Measurements from ENCODE around the gene IL17REL. TPM values are rescaled to one million over a fixed set of nuclear protein-coding genes. Genes with fewer than 3 reads are reported as not detected.

The IL17REL gene
- polyA plus RNA-seq, 3 donors = not detected

DNA sequence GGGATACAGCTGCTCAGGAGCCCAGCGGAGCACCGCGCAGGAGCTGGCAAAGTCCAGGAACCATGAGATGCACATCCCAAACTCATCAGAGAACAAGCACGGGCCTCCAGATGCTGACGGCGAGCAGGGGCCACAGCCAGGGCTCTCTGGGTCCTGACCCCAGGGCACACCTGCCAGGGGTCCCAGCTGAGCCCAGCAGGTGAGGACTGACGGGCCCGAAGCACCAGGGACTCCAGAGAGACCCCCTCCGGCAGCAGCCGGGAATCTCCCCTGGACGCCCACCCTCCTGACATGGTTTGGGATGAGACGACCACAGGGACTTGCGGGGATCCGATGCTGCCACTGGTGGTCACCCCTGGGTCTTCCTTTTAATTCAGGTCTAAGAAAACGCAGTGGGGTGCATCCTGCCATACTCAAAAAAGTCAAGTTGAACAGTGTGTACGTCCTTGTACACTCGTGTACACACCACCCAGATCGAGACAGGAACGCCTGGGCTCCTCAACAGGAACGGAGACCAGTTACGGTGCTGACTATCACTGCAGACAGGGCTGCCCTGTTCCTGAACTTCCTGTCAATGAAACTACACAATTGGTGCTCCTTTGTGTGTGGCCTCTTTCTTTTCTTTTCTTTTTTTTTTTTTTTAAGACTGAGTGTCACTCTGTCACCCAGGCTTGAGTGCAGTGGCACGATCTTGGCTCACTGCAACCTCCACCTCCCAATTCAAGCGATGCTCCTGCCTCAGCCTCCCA lies 23.6 kb upstream of the IL17REL start:
- no peaks in the 10 kb centered on the region for H3K36me3 ChIP-seq (replicated peaks in 1 of 2; ENCODE audit: control insufficient read depth in 1 of 2, insufficient read depth in 2 of 2, low read length in 2 of 2)
- Mint-ChIP-seq H3K27me3 (ENCODE audit: low read depth in 3 of 3) (peaks cover 5 to 29% (median 6%) of the 10 kb centered on the region in 3 donors), H3K36me3 (no peaks in the 10 kb centered on the region), H3K9me3 (peaks cover 4 to 20% (median 15%) of the 10 kb centered on the region in 7 donors), H3K4me3 (no peak overlapping the region), H3K27ac (no peak overlapping the region), H3K4me1 (peaks cover 1% of the 10 kb centered on the region)
- intact Hi-C loops (cut with micrococcal nuclease) = no loop called here
- TF ChIP-seq, protein P1, sequence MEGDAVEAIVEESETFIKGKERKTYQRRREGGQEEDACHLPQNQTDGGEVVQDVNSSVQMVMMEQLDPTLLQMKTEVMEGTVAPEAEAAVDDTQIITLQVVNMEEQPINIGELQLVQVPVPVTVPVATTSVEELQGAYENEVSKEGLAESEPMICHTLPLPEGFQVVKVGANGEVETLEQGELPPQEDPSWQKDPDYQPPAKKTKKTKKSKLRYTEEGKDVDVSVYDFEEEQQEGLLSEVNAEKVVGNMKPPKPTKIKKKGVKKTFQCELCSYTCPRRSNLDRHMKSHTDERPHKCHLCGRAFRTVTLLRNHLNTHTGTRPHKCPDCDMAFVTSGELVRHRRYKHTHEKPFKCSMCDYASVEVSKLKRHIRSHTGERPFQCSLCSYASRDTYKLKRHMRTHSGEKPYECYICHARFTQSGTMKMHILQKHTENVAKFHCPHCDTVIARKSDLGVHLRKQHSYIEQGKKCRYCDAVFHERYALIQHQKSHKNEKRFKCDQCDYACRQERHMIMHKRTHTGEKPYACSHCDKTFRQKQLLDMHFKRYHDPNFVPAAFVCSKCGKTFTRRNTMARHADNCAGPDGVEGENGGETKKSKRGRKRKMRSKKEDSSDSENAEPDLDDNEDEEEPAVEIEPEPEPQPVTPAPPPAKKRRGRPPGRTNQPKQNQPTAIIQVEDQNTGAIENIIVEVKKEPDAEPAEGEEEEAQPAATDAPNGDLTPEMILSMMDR (IDR thresholded peaks at IDR 0.05) = no peak
- H3K4me1 ChIP-seq (ENCODE audit: control insufficient read depth in 1 of 2, insufficient read depth in 2 of 2, low read length in 2 of 2) = no peaks in the 10 kb centered on the region
- no peak overlapping the region for H3K27ac ChIP-seq (ENCODE audit: low read depth in 1 of 2, low read length in 2 of 2)
- H3K4me3 ChIP-seq (replicated peaks in 1 of 3; ENCODE audit: low read depth in 2 of 3, low read length in 3 of 3) = no peak overlapping the region
- DNase-seq = no peak
- no peaks in the 10 kb centered on the region for H3K79me2 ChIP-seq (ENCODE audit: insufficient read depth, low read length)
- H3K9ac ChIP-seq (ENCODE audit: insufficient read depth, low read length, poor library complexity, severe bottlenecking) = no peak overlapping the region
- no peak overlapping the region for H2AFZ ChIP-seq (ENCODE audit: insufficient read depth, low read depth, low read length, poor library complexity, severe bottlenecking)
- 79% methylated on average over 21 of the region's 23 CpGs for WGBS (ENCODE audit: insufficient coverage)
- H3K9me3 ChIP-seq (replicated peaks in 1 of 2; ENCODE audit: control insufficient read depth in 1 of 2, insufficient read depth in 1 of 2, low read length in 2 of 2) = peaks cover 8 to 12% of the 10 kb centered on the region in 2 donors
- H3K27me3 ChIP-seq (ENCODE audit: control insufficient read depth in 2 of 2, insufficient read depth in 2 of 2, low read length in 2 of 2) = peaks cover 8 to 23% of the 10 kb centered on the region in 2 donors
- H3K4me2 ChIP-seq (replicated peaks; ENCODE audit: extremely low read depth, low read length, poor library complexity, severe bottlenecking) = no peak overlapping the region
- no peaks in the 10 kb centered on the region for H4K20me1 ChIP-seq (ENCODE audit: insufficient read depth, low read length)

DNA sequence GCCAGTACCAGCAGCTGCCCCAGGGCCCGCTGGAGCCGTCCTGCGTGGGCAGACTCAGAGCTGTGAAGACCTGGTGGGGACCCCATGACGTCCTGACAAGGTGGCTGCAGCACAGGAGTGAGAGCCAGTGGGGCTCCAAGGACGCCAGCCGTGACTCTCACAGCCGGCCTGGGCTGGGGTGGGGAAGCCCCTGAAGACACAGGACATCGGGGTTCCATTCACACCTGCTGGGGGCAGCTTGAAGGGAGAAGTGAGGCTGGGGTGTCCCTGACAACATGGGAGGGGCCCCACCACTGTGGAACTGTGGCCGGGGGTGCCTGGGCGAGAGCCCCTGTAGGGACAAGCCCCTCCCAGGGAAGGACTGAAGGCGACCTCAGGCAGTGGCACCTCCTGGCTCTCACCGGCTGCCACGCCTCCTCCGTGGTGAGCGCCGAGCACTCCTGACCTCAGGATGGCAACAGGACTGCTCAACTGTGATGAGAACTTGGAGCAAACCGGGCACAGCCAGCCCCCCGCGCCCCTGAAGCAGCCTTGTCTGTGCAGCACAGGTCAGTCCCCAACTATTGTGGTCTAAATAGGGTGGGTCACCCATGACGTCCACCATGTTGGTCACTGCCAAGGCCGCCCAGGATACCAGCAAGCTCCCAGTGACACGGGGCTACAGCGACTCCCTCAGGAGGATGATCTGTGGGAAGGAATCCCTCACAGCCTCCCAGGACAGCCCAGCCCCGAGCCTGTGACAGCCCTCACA lies 22.7 kb upstream of the IL17REL start:
- H4K20me1 ChIP-seq (ENCODE audit: insufficient read depth, low read length) = no peaks in the 10 kb centered on the region
- no peak for DNase-seq
- no peak overlapping the region for H3K27ac Mint-ChIP-seq
- H2AFZ ChIP-seq (ENCODE audit: insufficient read depth, low read depth, low read length, poor library complexity, severe bottlenecking) = no peak overlapping the region
- H3K4me1 Mint-ChIP-seq = peaks cover 1% of the 10 kb centered on the region
- no peak overlapping the region for H3K4me3 ChIP-seq (replicated peaks in 1 of 3; ENCODE audit: low read depth in 2 of 3, low read length in 3 of 3)
- intact Hi-C loops (cut with micrococcal nuclease) = no loop called here
- TF ChIP-seq, protein P1 (IDR thresholded peaks at IDR 0.05) = no peak
- no peaks in the 10 kb centered on the region for H3K36me3 ChIP-seq (replicated peaks in 1 of 2; ENCODE audit: control insufficient read depth in 1 of 2, insufficient read depth in 2 of 2, low read length in 2 of 2)
- H3K27ac ChIP-seq (ENCODE audit: low read depth in 1 of 2, low read length in 2 of 2) = no peak overlapping the region
- no peak overlapping the region for H3K4me3 Mint-ChIP-seq
- peaks cover 0 to under 1% of the 10 kb centered on the region in 2 donors for H3K4me1 ChIP-seq (ENCODE audit: control insufficient read depth in 1 of 2, insufficient read depth in 2 of 2, low read length in 2 of 2)
- no peak overlapping the region for H3K9ac ChIP-seq (ENCODE audit: insufficient read depth, low read length, poor library complexity, severe bottlenecking)
- no peak overlapping the region for H3K4me2 ChIP-seq (replicated peaks; ENCODE audit: extremely low read depth, low read length, poor library complexity, severe bottlenecking)
- H3K9me3 Mint-ChIP-seq = peaks cover 4 to 20% (median 16%) of the 10 kb centered on the region in 7 donors
- H3K79me2 ChIP-seq (ENCODE audit: insufficient read depth, low read length) = no peaks in the 10 kb centered on the region
- H3K27me3 Mint-ChIP-seq (ENCODE audit: low read depth in 3 of 3) = peaks cover 9 to 30% (median 10%) of the 10 kb centered on the region in 3 donors
- H3K36me3 Mint-ChIP-seq = no peaks in the 10 kb centered on the region
- peaks cover 8 to 12% of the 10 kb centered on the region in 2 donors for H3K9me3 ChIP-seq (replicated peaks in 1 of 2; ENCODE audit: control insufficient read depth in 1 of 2, insufficient read depth in 1 of 2, low read length in 2 of 2)
- 88% methylated on average over 24 of the region's 24 CpGs for WGBS (ENCODE audit: insufficient coverage)
- peaks cover 8 to 26% of the 10 kb centered on the region in 2 donors for H3K27me3 ChIP-seq (ENCODE audit: control insufficient read depth in 2 of 2, insufficient read depth in 2 of 2, low read length in 2 of 2)

All from CD14-positive monocyte (primary cell).